G401 (cell line): ENCODE measurements around the gene ARID2. TPM values are rescaled to one million over a fixed set of nuclear protein-coding genes. Genes with fewer than 3 reads are reported as not detected.

ENCODE experiments used
- DNase-seq: peaks from one replicate; pipeline ENCODE4 v3.0.0-alpha.2; 2015; ENCODE audit warnings: low spot score
- in situ Hi-C: cut with HindIII; loops from 2 replicates; pipeline ENCODE4 v1.10.0; 2016; ENCODE audit warnings: low sequenced_read_pairs, mixed read lengths
- total RNA-seq: library from RNA; depleted of rRNA; stranded (reverse); fragments of >200 nt; shearing (Covaris generic); gene quantifications from 2 replicates; pipeline ENCODE4 v1.2.3, GENCODE V29; 2014

ARID2 gene
- total RNA-seq, 1 experiment from 2014 or later = 29.8 TPM

- DNase-seq = no peak
- in situ Hi-C loops = no loop called here
Measured at GRCh38 chr12:45834809-45835208, 105.3 kb downstream of the ARID2 start.

GRCh38 chr12:45839917-45840316 lies 110.4 kb downstream of the ARID2 start:
- no peak for DNase-seq
- in situ Hi-C loops = no loop called here

GRCh38 chr12:45849289-45849688 lies 119.8 kb downstream of the ARID2 start:
- in situ Hi-C loops = no loop called here
- no peak for DNase-seq

- in situ Hi-C loops = no loop called here
- no peak for DNase-seq
Measured at GRCh38 chr12:45850302-45850701, 120.8 kb downstream of the ARID2 start.

GRCh38 chr12:45852508-45852907 lies 123.0 kb downstream of the ARID2 start:
- in situ Hi-C loops = no loop called here
- no peak for DNase-seq

GRCh38 chr12:45853550-45853949 lies 124.0 kb downstream of the ARID2 start:
- in situ Hi-C loops = no loop called here
- DNase-seq = no peak

GRCh38 chr12:45863332-45863731 lies 133.8 kb downstream of the ARID2 start:
- in situ Hi-C loops = no loop called here
- no peak for DNase-seq

GRCh38 chr12:45866299-45866698 lies 136.8 kb downstream of the ARID2 start:
- in situ Hi-C loops = no loop called here
- no peak for DNase-seq

GRCh38 chr12:45872446-45872845 lies 142.9 kb downstream of the ARID2 start:
- no peak for DNase-seq
- in situ Hi-C loops = no loop called here

GRCh38 chr12:45877069-45877468 lies 147.6 kb downstream of the ARID2 start:
- DNase-seq = no peak
- in situ Hi-C loops = no loop called here

GRCh38 chr12:45878630-45879255 lies 149.2 kb downstream of the ARID2 start:
- no peak for DNase-seq
- in situ Hi-C loops = no loop called here

GRCh38 chr12:45879363-45879895 lies 149.9 kb downstream of the ARID2 start:
- in situ Hi-C loops = no loop called here
- no peak for DNase-seq

GRCh38 chr12:45880533-45880932 lies 151.0 kb downstream of the ARID2 start:
- DNase-seq = no peak
- in situ Hi-C loops = no loop called here

GRCh38 chr12:45883187-45883586 lies 153.7 kb downstream of the ARID2 start:
- DNase-seq = no peak
- in situ Hi-C loops = no loop called here

GRCh38 chr12:45886685-45887084 lies 157.2 kb downstream of the ARID2 start:
- no peak for DNase-seq
- in situ Hi-C loops = no loop called here

- in situ Hi-C loops = no loop called here
- no peak for DNase-seq
Measured at GRCh38 chr12:45887544-45887943, 158.0 kb downstream of the ARID2 start.

- in situ Hi-C loops = no loop called here
- DNase-seq = no peak
Measured at GRCh38 chr12:45890276-45890675, 160.8 kb downstream of the ARID2 start.

GRCh38 chr12:45893240-45893639 lies 163.7 kb downstream of the ARID2 start:
- in situ Hi-C loops = no loop called here
- no peak for DNase-seq

- in situ Hi-C loops = no loop called here
- DNase-seq = no peak
Measured at GRCh38 chr12:45895961-45896360, 166.5 kb downstream of the ARID2 start.

- in situ Hi-C loops = no loop called here
- no peak for DNase-seq
Measured at GRCh38 chr12:45898094-45898493, 168.6 kb downstream of the ARID2 start.

GRCh38 chr12:45907955-45908354 lies 178.4 kb downstream of the ARID2 start:
- in situ Hi-C loops = no loop called here
- no peak for DNase-seq
